IMR-90 (cell line): ENCODE measurements around the gene ABHD12. TPM values are rescaled to one million over a fixed set of nuclear protein-coding genes. Genes with fewer than 3 reads are reported as not detected.

Source experiments
- ATAC-seq: fragments of 200-7000 bp; cut with Tn5 transposase; 2 replicates; pipeline ENCODE4 v1.9.1; 2020; ENCODE audit warnings: low read depth, mild to moderate bottlenecking, moderate library complexity
- BruUV-seq: library from RNA; stranded (reverse); fragments of 400-500 nt; replicated peaks from 2 replicates; lab custom pipeline; 2021; lab: Mats Ljungman, UMichigan
- CTCF ChIA-PET: fragments of 300-600 bp; formaldehyde crosslinking; extraction: SDS; loops from one replicate; lab custom pipeline; 2021; ENCODE audit warnings: antibody characterized with exemption; lab: Yijun Ruan, JAX
- POLR2A ChIA-PET: fragments of 300-600 bp; sonication (Branson Sonifier 250); formaldehyde crosslinking; loops from one replicate; lab custom pipeline; 2022; ENCODE audit warnings: antibody characterized with exemption; ENCODE audit not compliant: unreplicated experiment; lab: Charles Lee
- DNase-seq: peaks from one replicate; pipeline ENCODE4 v3.0.0; 2013
- H2AFZ ChIP-seq: replicated peaks from 2 replicates; pipeline ENCODE3; 2013; ENCODE audit warnings: low read length, mild to moderate bottlenecking; ENCODE audit not compliant: poor library complexity
- H2AK5ac ChIP-seq: 2 replicates; pipeline ENCODE4 v1.6.1; 2013; ENCODE audit warnings: low read depth, low read length, inconsistent platforms
- H2AK9ac ChIP-seq: replicated peaks from 2 replicates; pipeline ENCODE3; 2013; ENCODE audit warnings: mild to moderate bottlenecking, low read depth, low read length, moderate library complexity; ENCODE audit not compliant: poor library complexity
- H2BK120ac ChIP-seq: 2 replicates; pipeline ENCODE4 v1.6.1; 2013; ENCODE audit warnings: low read depth, low read length, inconsistent platforms
- H2BK15ac ChIP-seq: 3 replicates; pipeline ENCODE4 v1.6.1; 2013; ENCODE audit warnings: low read depth, low read length, inconsistent platforms
- H2BK20ac ChIP-seq: 2 replicates; pipeline ENCODE4 v1.6.1; 2013; ENCODE audit warnings: low read depth, mild to moderate bottlenecking, inconsistent platforms, low read length, moderate library complexity
- H2BK5ac ChIP-seq: 2 replicates; pipeline ENCODE4 v1.6.1; 2013; ENCODE audit warnings: mild to moderate bottlenecking, low read depth, low read length, inconsistent platforms; ENCODE audit not compliant: poor library complexity, severe bottlenecking
- H3K14ac ChIP-seq: replicated peaks from 2 replicates; pipeline ENCODE4 v1.6.1; 2013; ENCODE audit warnings: low read depth, low read length, inconsistent platforms
- H3K18ac ChIP-seq: 2 replicates; pipeline ENCODE4 v1.6.1; 2013; ENCODE audit warnings: low read depth, low read length, control low read depth
- H3K23ac ChIP-seq: 2 replicates; pipeline ENCODE4 v1.6.1; 2013; ENCODE audit warnings: low read depth, low read length, inconsistent platforms
- H3K27ac ChIP-seq: 2 replicates; pipeline ENCODE4 v1.5.1; 2013; ENCODE audit warnings: mild to moderate bottlenecking, control low read depth, low read length; ENCODE audit not compliant: insufficient read depth
- H3K27me3 ChIP-seq: 2 replicates; pipeline ENCODE4 v1.6.1; 2013; ENCODE audit warnings: low read length; ENCODE audit not compliant: control insufficient read depth, insufficient read depth
- H3K36me3 ChIP-seq: 2 replicates; pipeline ENCODE4 v1.6.1; 2013; ENCODE audit warnings: low read length, mixed read lengths; ENCODE audit not compliant: control insufficient read depth, insufficient read depth
- H3K4ac ChIP-seq: 2 replicates; pipeline ENCODE4 v1.6.1; 2013; ENCODE audit warnings: low read depth, low read length, inconsistent platforms
- H3K4me1 ChIP-seq: 2 replicates; pipeline ENCODE4 v1.6.1; 2013; ENCODE audit warnings: low read length, mixed read lengths; ENCODE audit not compliant: control insufficient read depth, insufficient read depth
- H3K4me2 ChIP-seq: 2 replicates; pipeline ENCODE4 v1.6.1; 2013; ENCODE audit warnings: low read depth, mild to moderate bottlenecking, control low read depth, low read length, moderate library complexity
- H3K4me3 ChIP-seq: 2 replicates; pipeline ENCODE4 v1.5.1; 2013; ENCODE audit warnings: low read depth, mild to moderate bottlenecking, control low read depth, low read length, moderate library complexity; ENCODE audit not compliant: insufficient read depth
- H3K56ac ChIP-seq: 2 replicates; pipeline ENCODE4 v1.6.1; 2013; ENCODE audit warnings: low read length, inconsistent platforms; ENCODE audit not compliant: insufficient read depth; ENCODE audit errors: extremely low read depth
- H3K79me1 ChIP-seq, 2 experiments: 2 replicates each; pipeline ENCODE4 v1.6.1; 2013; ENCODE audit warnings: low read length in 2 of 2, inconsistent platforms in 1 of 2, low read depth in 1 of 2
- H3K9ac ChIP-seq: 2 replicates; pipeline ENCODE4 v1.6.1; 2013; ENCODE audit warnings: low read depth, low read length, control low read depth
- H3K9me1 ChIP-seq: 2 replicates; pipeline ENCODE4 v1.6.1; 2013; ENCODE audit warnings: low read length, inconsistent platforms; ENCODE audit not compliant: insufficient read depth
- H3K9me3 ChIP-seq: 2 replicates; pipeline ENCODE4 v1.6.1; 2013; ENCODE audit warnings: low read length; ENCODE audit not compliant: control insufficient read depth, insufficient read depth
- H4K20me1 ChIP-seq: 2 replicates; pipeline ENCODE4 v1.6.1; 2013; ENCODE audit warnings: low read length, inconsistent platforms; ENCODE audit not compliant: insufficient read depth
- H4K5ac ChIP-seq: 2 replicates; pipeline ENCODE4 v1.6.1; 2013; ENCODE audit warnings: mild to moderate bottlenecking, low read depth, low read length, control low read depth
- H4K8ac ChIP-seq, 2 experiments: 2 replicates each; pipeline ENCODE4 v1.6.1; 2013; ENCODE audit warnings: low read depth in 2 of 2, low read length in 2 of 2, control low read depth in 1 of 2, inconsistent platforms in 1 of 2
- H4K91ac ChIP-seq: 2 replicates; pipeline ENCODE4 v1.6.1; 2013; ENCODE audit warnings: low read depth, low read length, inconsistent platforms; ENCODE audit not compliant: insufficient read depth
- CEBPB ChIP-seq: IDR thresholded peaks from 2 replicates; pipeline ENCODE4 v1.6.1; 2012; ENCODE audit warnings: low read depth, low read length, improper control_type of control experiment
- CHD1 ChIP-seq: IDR thresholded peaks from 2 replicates; pipeline ENCODE4 v1.6.1; 2012; ENCODE audit warnings: low read depth, low read length, improper control_type of control experiment
- CTCF ChIP-seq: conservative IDR thresholded peaks from 2 replicates; pipeline ENCODE4 v1.5.1; 2012; ENCODE audit warnings: mild to moderate bottlenecking, low read depth, low read length, improper control_type of control experiment
- ELK1 ChIP-seq: fragments of 150-350 bp; IDR thresholded peaks from 2 replicates; pipeline ENCODE4 v1.6.1; 2016; ENCODE audit warnings: low read depth, mild to moderate bottlenecking, low read length, moderate library complexity, borderline replicate concordance
- FOS ChIP-seq: fragments of 150-350 bp; IDR thresholded peaks from 2 replicates; pipeline ENCODE4 v1.6.1; 2016; ENCODE audit warnings: low read depth, low read length
- MAFK ChIP-seq: IDR thresholded peaks from 2 replicates; pipeline ENCODE4 v1.6.1; 2012; ENCODE audit warnings: low read depth, low read length, improper control_type of control experiment
- MXI1 ChIP-seq: IDR thresholded peaks from 2 replicates; pipeline ENCODE4 v1.6.1; 2012; ENCODE audit warnings: low read depth, mild to moderate bottlenecking, low read length, moderate library complexity, borderline replicate concordance
- POLR2A ChIP-seq: IDR thresholded peaks from 2 replicates; pipeline ENCODE4 v1.6.1; 2012; ENCODE audit warnings: mild to moderate bottlenecking, low read depth, low read length
- RAD21 ChIP-seq: IDR thresholded peaks from 2 replicates; pipeline ENCODE4 v1.6.1; 2012; ENCODE audit warnings: low read length, improper control_type of control experiment
- SMC3 ChIP-seq: fragments of 150-350 bp; IDR thresholded peaks from 2 replicates; pipeline ENCODE4 v1.6.1; 2016; ENCODE audit warnings: low read depth, mild to moderate bottlenecking, antibody characterized with exemption, low read length, moderate library complexity
- WGBS, 2 experiments: methylation state at CpG; one replicate each; pipeline versions ENCODE4 v1.1.5 to v1.1.7; 2013; ENCODE audit warnings: missing lambda C conversion rate in 2 of 2; ENCODE audit not compliant: insufficient read length in 1 of 2; ENCODE audit errors: extremely low coverage in 2 of 2; 5-methylcytosine and 5-hydroxymethylcytosine counted together
- dilution Hi-C: fragments of 300-500 bp; cut with HindIII; formaldehyde crosslinking; loops from one replicate; pipeline ENCODE4 v1.14.3; 2018; ENCODE audit warnings: low sequenced_read_pairs; ENCODE audit not compliant: unreplicated experiment
- in situ Hi-C: fragments of 300-500 bp; cut with MboI; formaldehyde crosslinking; loops from 3 replicates; pipeline ENCODE4 v1.14.3; 2019; ENCODE audit warnings: low sequenced_read_pairs, inconsistent platforms, mixed read lengths
- intact Hi-C: fragments of 100-400 bp; cut with micrococcal nuclease; formaldehyde crosslinking; loops from 2 replicates; pipeline ENCODE4 v1.10.0; 2022
- polyA plus RNA-seq, 3 experiments: library from polyadenylated mRNA; depleted of rRNA; stranded (reverse); fragments of >200 nt; gene quantifications; 2 replicates each; pipeline ENCODE4 v1.2.3, GENCODE V29; 2012; ENCODE audit warnings: low replicate concordance in 1 of 3
- total RNA-seq: library from RNA; depleted of rRNA; stranded (reverse); fragments of >200 nt; gene quantifications from 2 replicates; pipeline ENCODE4 v1.2.3, GENCODE V29; 2012

Gene ABHD12
- total and polyA plus RNA-seq, 2 of the 4 experiments (the other 2 are of a cell fraction), result 80.7 to 108 TPM

DNA sequence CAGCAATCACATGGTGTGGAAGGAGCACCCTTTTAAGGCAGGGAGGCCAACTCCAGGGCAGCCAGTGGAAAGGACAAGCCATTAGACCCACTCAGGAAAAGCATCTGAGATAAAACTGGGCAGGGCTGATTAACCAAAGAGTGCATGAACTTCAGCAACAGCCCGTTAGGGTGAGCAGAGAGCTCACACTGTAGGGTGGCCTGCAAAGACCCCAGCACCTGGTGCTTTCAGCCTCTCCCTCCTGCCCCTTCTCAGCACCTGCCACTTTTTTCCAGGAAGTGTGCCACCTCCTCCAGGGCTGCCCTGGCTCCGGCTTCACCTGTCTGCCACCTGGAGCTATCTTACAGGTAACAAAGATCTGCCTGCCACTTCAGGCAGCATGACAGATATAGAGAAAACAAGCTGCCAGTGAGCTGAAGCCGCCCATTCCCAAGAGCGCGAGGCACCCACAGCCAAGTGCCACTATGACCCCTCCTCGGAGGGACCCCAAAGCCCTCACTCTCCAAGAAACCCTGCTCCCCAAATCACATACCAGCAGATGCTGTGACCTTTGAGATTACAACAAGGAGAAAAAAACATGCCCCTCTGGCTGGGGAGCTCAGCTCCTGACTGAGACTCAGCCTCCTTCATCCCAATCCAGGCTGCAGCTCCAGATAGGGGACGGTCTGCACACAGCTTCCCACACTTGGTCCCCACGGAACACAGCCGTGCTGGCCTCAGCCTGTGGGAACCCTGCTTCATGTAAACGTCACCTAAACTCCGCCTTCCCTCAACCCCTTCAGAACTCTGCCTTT, 71.2 kb downstream of the ABHD12 start:
- Histone ChIP-seq H2AK5ac (no peak overlapping the region), H4K20me1 (peaks cover 12% of the 10 kb centered on the region), H3K4me3 (no peak overlapping the region), H3K27me3 (no peaks in the 10 kb centered on the region), H3K18ac (no peak overlapping the region), H4K5ac (no peak overlapping the region), H3K4me1 (peaks cover 12% of the 10 kb centered on the region), H3K4ac (no peak overlapping the region), H3K9me1 (peaks cover 31% of the 10 kb centered on the region), H4K8ac (no peak overlapping the region), H2BK5ac (no peak overlapping the region), H3K27ac (no peak overlapping the region), H3K56ac (no peak overlapping the region), H3K79me1 (peaks cover 40 to 82% of the 10 kb centered on the region in 2 experiments), H2AK9ac (no peak overlapping the region), H2BK120ac (no peak overlapping the region), H4K91ac (no peak overlapping the region), H3K9ac (no peak overlapping the region), H3K9me3 (no peaks in the 10 kb centered on the region), H3K14ac (no peak overlapping the region), H3K36me3 (peaks cover 12% of the 10 kb centered on the region; the same call in 1 of the 2 replicates), H3K4me2 (no peak overlapping the region), H2AFZ (no peak overlapping the region), H3K23ac (no peak overlapping the region), H2BK20ac (no peak overlapping the region), H2BK15ac (no peak overlapping the region)
- intact Hi-C loops, result no loop called here
- ChIA-PET POLR2A (no interaction called here), CTCF (no interaction called here)
- in situ Hi-C loops, result loop anchor here (25.0 kb wide), 2 partner anchors 218 to 368 kb away; partner anchors contain the start of gene ZNF337
- no peak for ATAC-seq
- dilution Hi-C loops, result no loop called here
- no peak for DNase-seq
- BruUV-seq, result no TSS peak
- WGBS, 2 experiments, result 72% methylated on average over 6 of the region's 11 CpGs; no CpG with 5 or more reads in 1 of the 2 experiments
- TF ChIP-seq FOS (no peak), CTCF (no peak), RAD21 (no peak), MAFK (no peak), ELK1 (no peak), CHD1 (no peak), MXI1 (no peak), SMC3 (no peak), CEBPB (no peak), POLR2A (no peak)
